Ishikawa (cell line): Measurements from ENCODE around the gene RTN4R.

Experiments
- CEBPB ChIP-seq: IDR thresholded peaks from 2 replicates; pipeline ENCODE4 v1.6.1; 2012
- CREB1 ChIP-seq: IDR thresholded peaks from 2 replicates; pipeline ENCODE4 v1.6.1; 2012; ENCODE audit warnings: low read depth
- EGR1 ChIP-seq: IDR thresholded peaks from 2 replicates; pipeline ENCODE4 v1.6.1; 2012
- EP300 ChIP-seq: IDR thresholded peaks from 2 replicates; pipeline ENCODE4 v1.6.1; 2012; ENCODE audit warnings: borderline replicate concordance
- FOXM1 ChIP-seq: IDR thresholded peaks from 2 replicates; pipeline ENCODE4 v1.6.1; 2012; ENCODE audit warnings: low read depth, borderline replicate concordance
- NFIC ChIP-seq: IDR thresholded peaks from 2 replicates; pipeline ENCODE4 v1.6.1; 2012
- RAD21 ChIP-seq: IDR thresholded peaks from 2 replicates; pipeline ENCODE4 v1.6.1; 2012; ENCODE audit warnings: low read depth
- TAF1 ChIP-seq: IDR thresholded peaks from 2 replicates; pipeline ENCODE4 v1.6.1; 2012; ENCODE audit warnings: low read depth, mild to moderate bottlenecking
- TCF12 ChIP-seq: IDR thresholded peaks from 2 replicates; pipeline ENCODE4 v1.6.1; 2012; ENCODE audit warnings: low read depth
- TEAD4 ChIP-seq: IDR thresholded peaks from 2 replicates; pipeline ENCODE4 v1.6.1; 2012
- YY1 ChIP-seq: IDR thresholded peaks from 2 replicates; pipeline ENCODE4 v1.6.1; 2012; ENCODE audit warnings: low read depth
- TF ChIP-seq, protein P1 (sequence below): IDR thresholded peaks from 2 replicates; pipeline ENCODE4 v1.6.1; 2012
- TF ChIP-seq, protein P2 (sequence below): IDR thresholded peaks from 2 replicates; pipeline ENCODE4 v1.6.1; 2012; ENCODE audit warnings: low read depth, mild to moderate bottlenecking
- TF ChIP-seq, protein P3 (sequence below): IDR thresholded peaks from 2 replicates; pipeline ENCODE4 v1.6.1; 2012

- TF ChIP-seq, protein P1, sequence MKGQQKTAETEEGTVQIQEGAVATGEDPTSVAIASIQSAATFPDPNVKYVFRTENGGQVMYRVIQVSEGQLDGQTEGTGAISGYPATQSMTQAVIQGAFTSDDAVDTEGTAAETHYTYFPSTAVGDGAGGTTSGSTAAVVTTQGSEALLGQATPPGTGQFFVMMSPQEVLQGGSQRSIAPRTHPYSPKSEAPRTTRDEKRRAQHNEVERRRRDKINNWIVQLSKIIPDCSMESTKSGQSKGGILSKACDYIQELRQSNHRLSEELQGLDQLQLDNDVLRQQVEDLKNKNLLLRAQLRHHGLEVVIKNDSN: no peak
- TF ChIP-seq EP300: no peak
- no peak for TF ChIP-seq RAD21
- no peak for TF ChIP-seq EGR1
- no peak for TF ChIP-seq CREB1
- no peak for TF ChIP-seq TCF12
- TF ChIP-seq, protein P2, sequence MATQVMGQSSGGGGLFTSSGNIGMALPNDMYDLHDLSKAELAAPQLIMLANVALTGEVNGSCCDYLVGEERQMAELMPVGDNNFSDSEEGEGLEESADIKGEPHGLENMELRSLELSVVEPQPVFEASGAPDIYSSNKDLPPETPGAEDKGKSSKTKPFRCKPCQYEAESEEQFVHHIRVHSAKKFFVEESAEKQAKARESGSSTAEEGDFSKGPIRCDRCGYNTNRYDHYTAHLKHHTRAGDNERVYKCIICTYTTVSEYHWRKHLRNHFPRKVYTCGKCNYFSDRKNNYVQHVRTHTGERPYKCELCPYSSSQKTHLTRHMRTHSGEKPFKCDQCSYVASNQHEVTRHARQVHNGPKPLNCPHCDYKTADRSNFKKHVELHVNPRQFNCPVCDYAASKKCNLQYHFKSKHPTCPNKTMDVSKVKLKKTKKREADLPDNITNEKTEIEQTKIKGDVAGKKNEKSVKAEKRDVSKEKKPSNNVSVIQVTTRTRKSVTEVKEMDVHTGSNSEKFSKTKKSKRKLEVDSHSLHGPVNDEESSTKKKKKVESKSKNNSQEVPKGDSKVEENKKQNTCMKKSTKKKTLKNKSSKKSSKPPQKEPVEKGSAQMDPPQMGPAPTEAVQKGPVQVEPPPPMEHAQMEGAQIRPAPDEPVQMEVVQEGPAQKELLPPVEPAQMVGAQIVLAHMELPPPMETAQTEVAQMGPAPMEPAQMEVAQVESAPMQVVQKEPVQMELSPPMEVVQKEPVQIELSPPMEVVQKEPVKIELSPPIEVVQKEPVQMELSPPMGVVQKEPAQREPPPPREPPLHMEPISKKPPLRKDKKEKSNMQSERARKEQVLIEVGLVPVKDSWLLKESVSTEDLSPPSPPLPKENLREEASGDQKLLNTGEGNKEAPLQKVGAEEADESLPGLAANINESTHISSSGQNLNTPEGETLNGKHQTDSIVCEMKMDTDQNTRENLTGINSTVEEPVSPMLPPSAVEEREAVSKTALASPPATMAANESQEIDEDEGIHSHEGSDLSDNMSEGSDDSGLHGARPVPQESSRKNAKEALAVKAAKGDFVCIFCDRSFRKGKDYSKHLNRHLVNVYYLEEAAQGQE: no peak
- TF ChIP-seq, protein P3, sequence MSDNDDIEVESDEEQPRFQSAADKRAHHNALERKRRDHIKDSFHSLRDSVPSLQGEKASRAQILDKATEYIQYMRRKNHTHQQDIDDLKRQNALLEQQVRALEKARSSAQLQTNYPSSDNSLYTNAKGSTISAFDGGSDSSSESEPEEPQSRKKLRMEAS: no peak
- TF ChIP-seq TAF1: no peak
- no peak for TF ChIP-seq FOXM1
- TF ChIP-seq CEBPB: no peak
- no peak for TF ChIP-seq TEAD4
- no peak for TF ChIP-seq YY1
- TF ChIP-seq NFIC: no peak
These were observed 18.2 kb downstream of the RTN4R start for GRCh38 chr22:20249797-20250354.
